Chondrocyte (in vitro differentiated cells): Measurements from ENCODE around the gene RADIL. TPM values are rescaled to one million over a fixed set of nuclear protein-coding genes. Genes with fewer than 3 reads are reported as not detected.

ENCODE experiments used
- DNase-seq: peaks from one replicate; pipeline ENCODE4 v3.0.0; 2021; ENCODE audit warnings: mixed read lengths, low spot score
- H3K27ac Mint-ChIP-seq: one replicate; pipeline ENCODE4 v1.8.0; 2021; ENCODE audit warnings: mild to moderate bottlenecking, moderate library complexity, mixed read lengths; ENCODE audit not compliant: unreplicated experiment
- H3K27me3 Mint-ChIP-seq: 2 replicates; pipeline ENCODE4 v1.8.0; 2021; ENCODE audit warnings: low read depth, mixed read lengths
- H3K36me3 Mint-ChIP-seq: 2 replicates; pipeline ENCODE4 v1.8.0; 2021; ENCODE audit warnings: low read depth, mixed read lengths
- H3K4me1 Mint-ChIP-seq: 2 replicates; pipeline ENCODE4 v1.8.0; 2021; ENCODE audit warnings: low read depth, mild to moderate bottlenecking, mixed read lengths
- H3K4me3 Mint-ChIP-seq: one replicate; pipeline ENCODE4 v1.8.0; 2021; ENCODE audit warnings: mild to moderate bottlenecking, moderate library complexity, mixed read lengths; ENCODE audit not compliant: unreplicated experiment
- H3K9me3 Mint-ChIP-seq: 2 replicates; pipeline ENCODE4 v1.8.0; 2021; ENCODE audit warnings: low read depth, mixed read lengths
- CTCF ChIP-seq: fragments of 200-600 bp; sonication (generic); IDR thresholded peaks from 2 replicates; pipeline ENCODE4 v1.5.0; 2021; ENCODE audit warnings: antibody characterized with exemption, mild to moderate bottlenecking, moderate library complexity
- total RNA-seq: library from RNA; stranded (reverse); gene quantifications from 3 replicates; pipeline ENCODE4 v1.2.1, GENCODE V29; 2021

RADIL gene
- total RNA-seq, 1 donor from 2014 or later: 1.2 TPM

- Mint-ChIP-seq H3K9me3 (no peaks in the 10 kb centered on the region), H3K4me1 (peaks cover 4% of the 10 kb centered on the region), H3K36me3 (no peaks in the 10 kb centered on the region), H3K27me3 (peaks cover 3% of the 10 kb centered on the region), H3K4me3 (no peak overlapping the region), H3K27ac (no peak overlapping the region)
- TF ChIP-seq CTCF: no peak
- DNase-seq: no peak
Observed at GRCh38 chr7:4835398-4836205, 47.9 kb downstream of the RADIL start.

- H3K27me3 Mint-ChIP-seq: peaks cover 3% of the 10 kb centered on the region
- no peak for DNase-seq
- H3K9me3 Mint-ChIP-seq: no peaks in the 10 kb centered on the region
Observed at GRCh38 chr7:4834601-4835397, 48.7 kb downstream of the RADIL start.

GRCh38 chr7:4833691-4834600 lies 49.6 kb downstream of the RADIL start:
- Mint-ChIP-seq H3K9me3 (no peaks in the 10 kb centered on the region), H3K27ac (no peak overlapping the region), H3K36me3 (no peaks in the 10 kb centered on the region), H3K4me3 (no peak overlapping the region), H3K4me1 (peaks cover 4% of the 10 kb centered on the region), H3K27me3 (peaks cover 3% of the 10 kb centered on the region)
- no peak for DNase-seq
- no peak for TF ChIP-seq CTCF

More at GRCh38 chr7:4834601-4835397, 48.7 kb downstream of the RADIL start:
- Mint-ChIP-seq H3K36me3 (no peaks in the 10 kb centered on the region), H3K4me3 (no peak overlapping the region), H3K4me1 (peaks cover 4% of the 10 kb centered on the region), H3K27ac (no peak overlapping the region)
- no peak for TF ChIP-seq CTCF

- Mint-ChIP-seq H3K4me1 (peaks cover 4% of the 10 kb centered on the region), H3K27ac (no peak overlapping the region), H3K27me3 (peaks cover 3% of the 10 kb centered on the region), H3K4me3 (no peak overlapping the region), H3K9me3 (no peaks in the 10 kb centered on the region), H3K36me3 (no peaks in the 10 kb centered on the region)
- no peak for TF ChIP-seq CTCF
- no peak for DNase-seq
Observed at GRCh38 chr7:4833176-4833575, 50.3 kb downstream of the RADIL start.
